Left forelimb (tissue), 1 donor: Measurements from ENCODE around the gene STARD10.
"Not testable (repeated sequence)": the region's sequence is repeated elsewhere in the genome, so short reads cannot be mapped to it uniquely, and the experiment has no call there.

Source experiments
- DNase-seq: peaks from one replicate; pipeline ENCODE4 v3.0.0-alpha.2; 2018; ENCODE audit warnings: low spot score

The STARD10 gene

GRCh38 chr11:72807792-72808191 lies 13.9 kb upstream of the STARD10 start:
- no peak for DNase-seq

DNA sequence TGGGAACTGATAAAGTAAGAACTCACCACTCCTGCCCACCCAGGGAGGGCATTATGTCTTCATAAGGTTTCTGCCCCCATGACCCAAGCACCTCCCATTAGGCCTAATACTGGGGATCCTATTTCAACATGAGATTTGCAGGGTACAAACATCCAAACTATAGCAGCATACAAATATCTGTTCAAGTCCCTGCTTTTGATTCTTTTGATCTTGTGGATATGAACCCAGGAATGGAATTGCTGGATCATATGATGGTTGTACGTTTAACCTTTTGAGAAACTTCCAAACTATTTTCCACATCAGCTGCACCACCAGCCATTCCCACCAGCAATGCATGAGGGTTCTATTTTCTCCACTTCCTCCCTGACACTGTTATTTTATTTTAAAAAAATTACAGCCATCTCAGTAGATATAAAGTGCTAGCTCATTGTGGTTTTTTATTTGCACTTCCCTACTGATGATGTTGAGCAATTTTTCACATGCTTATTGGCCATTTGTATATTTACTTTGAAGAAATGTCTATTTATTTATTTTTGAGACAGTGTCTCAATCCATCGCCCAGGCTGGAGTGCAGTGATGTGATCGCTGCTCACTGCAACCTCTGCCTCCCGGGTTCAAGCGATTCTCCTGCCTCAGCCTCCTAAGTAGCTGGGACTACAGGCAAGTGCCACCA lies 13.3 kb upstream of the STARD10 start:
- DNase-seq = no peak

GRCh38 chr11:72806378-72806777 lies 12.5 kb upstream of the STARD10 start:
- not testable (repeated sequence) for DNase-seq

GRCh38 chr11:72805216-72805615 lies 11.4 kb upstream of the STARD10 start:
- no peak for DNase-seq

DNA sequence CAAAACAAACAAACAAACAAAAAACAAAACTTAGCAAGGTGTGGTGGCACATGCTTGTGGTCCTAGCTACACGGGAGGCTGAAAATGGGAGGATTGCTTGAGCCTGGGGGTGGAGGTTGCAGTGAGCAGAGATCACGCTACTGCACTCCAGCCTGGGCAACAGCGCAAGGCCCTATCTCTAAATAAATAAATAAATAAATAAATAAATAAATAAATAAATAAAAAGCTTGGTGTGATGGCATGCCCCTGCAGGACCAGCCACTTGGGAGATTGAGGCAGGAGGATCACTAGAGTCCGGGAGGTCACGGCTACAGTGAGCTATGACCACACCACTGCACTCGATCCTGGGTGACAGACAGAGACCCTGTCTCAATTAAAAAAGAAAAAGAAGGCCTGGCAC lies 9.0 kb upstream of the STARD10 start:
- no peak for DNase-seq

DNA sequence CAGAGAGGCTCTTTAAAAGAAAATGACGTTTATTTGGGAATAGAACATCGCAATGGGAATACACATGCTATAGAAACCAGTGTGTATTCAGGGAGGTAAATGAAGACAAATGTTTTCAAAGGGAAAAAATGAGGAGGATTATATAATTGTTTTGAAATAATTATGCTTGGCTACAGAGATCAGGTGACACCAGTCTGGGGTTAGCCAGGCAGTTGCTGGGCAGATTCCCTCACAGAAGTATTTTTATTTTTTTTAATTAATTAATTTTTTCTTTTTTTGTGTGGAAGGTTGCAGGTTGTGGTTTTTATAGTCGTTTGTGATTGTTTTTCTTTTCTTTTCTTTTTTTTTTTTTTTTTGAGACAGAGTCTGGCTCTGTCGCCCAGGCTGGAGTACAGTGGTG lies 5.6 kb upstream of the STARD10 start:
- no peak for DNase-seq

GRCh38 chr11:72798361-72798760 lies 4.5 kb upstream of the STARD10 start:
- DNase-seq = no peak

DNA sequence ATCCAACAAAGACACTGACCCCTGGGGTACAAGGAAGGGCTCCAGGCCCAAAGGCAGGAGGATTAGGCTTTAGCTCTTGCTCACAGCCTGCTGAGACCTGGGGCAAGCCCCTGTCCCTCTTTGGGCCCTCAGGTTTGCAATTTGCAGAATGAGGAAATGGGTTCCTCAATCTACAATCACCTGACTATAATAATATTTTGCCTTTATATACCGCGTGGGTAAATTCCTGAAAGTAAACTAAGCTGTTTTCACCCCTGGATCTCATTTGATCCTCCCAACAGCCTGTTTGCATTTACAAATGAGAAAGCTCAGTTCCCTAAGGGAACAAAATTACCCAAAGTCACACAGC lies 797 bp downstream of the STARD10 start:
- no peak for DNase-seq

- no peak for DNase-seq
Measured at GRCh38 chr11:72792437-72793021, 1.3 kb downstream of the STARD10 start.

- DNase-seq = peak; percentile 60
Measured at GRCh38 chr11:72791228-72791627, 2.6 kb downstream of the STARD10 start.

DNA sequence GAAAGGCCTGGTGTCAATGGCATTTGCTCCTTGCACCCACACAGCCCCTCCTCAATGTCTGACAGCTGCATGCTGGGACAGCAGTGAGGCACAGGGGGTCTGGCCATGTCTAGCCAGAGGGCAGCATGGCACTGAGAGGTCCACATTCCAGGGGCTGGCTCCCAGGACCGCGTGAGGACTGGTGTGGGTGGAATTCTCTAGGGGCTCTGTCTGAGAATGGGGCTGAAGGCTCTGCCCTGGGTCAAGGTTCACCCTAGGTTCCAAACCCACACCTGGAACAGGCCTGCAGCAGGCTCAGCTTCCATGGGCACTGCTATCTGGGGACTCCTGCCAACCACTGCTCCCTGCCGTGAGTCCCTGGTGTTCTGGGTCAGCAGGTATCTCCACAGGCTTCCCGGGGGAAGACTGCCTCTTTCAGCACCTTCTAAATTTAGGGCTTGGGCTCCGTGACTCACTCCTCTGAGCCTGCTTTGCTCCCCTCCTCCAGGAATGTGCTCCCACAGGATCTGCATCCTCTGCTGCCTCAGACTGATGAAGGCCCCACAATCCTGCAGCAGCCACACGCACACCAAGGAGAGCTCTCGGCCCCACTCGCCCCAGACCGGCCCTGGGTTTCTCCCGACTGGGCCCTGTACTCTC lies 4.2 kb downstream of the STARD10 start:
- no peak for DNase-seq

GRCh38 chr11:72788241-72788640 lies 5.6 kb downstream of the STARD10 start:
- DNase-seq = no peak

GRCh38 chr11:72787216-72788104 lies 6.4 kb downstream of the STARD10 start:
- no peak for DNase-seq

DNA sequence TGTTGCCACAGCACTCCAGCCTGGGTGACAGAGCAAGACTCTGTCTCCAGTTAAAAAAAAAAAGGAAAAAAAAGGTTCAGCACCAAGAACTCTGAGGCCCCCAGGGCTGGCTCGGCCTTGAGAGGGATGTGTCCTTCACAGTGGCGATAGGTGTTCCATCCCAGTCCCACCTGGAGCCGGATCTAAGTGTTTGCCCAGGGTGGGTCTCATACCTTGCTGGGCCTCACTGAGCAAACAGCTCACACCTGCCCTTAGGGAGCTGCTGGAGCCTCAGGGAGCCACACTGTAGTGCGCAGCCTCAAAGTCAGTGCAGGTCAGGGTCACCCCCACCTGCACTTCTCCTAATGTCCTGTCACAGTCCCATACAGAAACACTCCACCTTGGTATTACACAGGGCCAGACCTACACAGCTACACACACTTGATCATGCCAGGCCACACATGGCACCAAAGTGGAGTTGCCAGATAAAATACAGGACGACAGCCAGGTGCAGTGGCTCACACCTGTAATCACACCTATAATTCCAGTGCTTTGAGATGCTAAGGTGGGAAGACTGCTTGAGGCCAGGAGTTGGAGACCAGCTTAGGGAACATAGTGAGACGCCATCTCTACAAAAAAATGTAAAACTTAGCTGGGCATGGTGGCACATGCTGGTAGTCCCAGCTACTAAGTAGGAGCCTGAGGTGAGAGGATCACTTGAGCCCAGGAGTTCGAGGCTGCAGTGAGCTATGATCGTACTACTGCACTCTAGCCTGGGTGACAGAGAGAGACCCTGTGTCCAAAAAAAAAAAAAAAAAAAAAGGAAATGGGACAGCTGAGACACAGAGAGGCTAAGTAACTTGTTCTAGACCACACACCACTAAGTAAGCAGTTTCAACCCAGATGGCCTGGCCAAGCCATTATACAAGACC lies 7.3 kb downstream of the STARD10 start:
- DNase-seq = no peak

DNA sequence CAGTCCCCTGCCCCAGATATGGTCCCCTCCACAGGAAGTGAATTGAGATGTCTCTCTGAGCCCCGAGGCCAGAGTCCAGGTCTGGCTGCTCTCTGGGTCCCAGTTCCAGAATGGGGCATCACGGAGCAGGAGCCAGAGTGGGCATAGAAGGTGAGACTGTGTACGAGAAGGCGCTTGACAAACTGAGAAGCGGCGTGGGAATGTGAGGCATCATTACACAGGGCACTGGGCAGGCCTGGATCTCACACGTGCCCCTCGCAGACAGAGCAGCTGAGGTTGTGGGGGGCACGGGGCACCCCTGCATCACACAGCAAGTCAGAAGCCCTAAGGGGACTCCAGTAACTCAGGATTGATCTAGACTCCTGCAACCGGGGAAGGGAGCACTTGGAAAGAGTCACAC lies 9.2 kb downstream of the STARD10 start:
- DNase-seq = no peak

DNA sequence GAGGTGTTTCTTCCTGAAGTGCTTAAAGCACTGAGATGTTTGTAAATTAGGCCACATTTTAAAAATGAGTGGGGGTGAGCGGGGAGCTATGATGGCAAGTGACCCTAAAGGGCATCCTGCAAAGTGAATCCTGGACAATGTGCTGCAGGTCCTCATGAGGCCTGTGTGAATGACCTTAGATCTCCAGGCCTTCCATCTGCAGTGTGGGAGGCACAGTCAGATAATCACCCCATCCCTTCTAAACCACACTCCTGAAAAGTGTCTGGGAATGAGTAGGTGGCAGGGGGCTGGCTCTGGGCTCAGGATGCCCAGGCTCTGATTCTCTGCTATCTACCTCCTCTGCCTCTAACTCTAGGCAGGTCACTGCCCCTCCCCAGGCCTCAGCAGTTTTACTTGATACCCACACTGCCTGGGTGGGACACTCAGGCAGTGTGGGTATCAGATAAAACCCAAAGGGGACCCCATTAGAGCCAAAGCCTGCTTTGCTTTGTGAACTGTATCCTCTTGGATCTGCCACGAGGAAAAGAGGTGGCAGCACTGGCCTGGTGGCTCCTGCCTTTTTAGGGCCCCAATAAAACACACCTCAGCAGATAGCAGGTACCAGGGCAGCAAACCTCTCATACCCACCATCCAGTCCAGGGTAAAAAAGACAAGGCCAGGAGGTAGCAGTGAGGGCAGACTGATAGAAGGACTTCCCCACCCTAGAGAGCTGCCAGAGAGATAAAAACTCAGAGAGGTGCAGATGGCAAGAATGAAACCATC lies 10.5 kb downstream of the STARD10 start:
- DNase-seq = no peak

DNA sequence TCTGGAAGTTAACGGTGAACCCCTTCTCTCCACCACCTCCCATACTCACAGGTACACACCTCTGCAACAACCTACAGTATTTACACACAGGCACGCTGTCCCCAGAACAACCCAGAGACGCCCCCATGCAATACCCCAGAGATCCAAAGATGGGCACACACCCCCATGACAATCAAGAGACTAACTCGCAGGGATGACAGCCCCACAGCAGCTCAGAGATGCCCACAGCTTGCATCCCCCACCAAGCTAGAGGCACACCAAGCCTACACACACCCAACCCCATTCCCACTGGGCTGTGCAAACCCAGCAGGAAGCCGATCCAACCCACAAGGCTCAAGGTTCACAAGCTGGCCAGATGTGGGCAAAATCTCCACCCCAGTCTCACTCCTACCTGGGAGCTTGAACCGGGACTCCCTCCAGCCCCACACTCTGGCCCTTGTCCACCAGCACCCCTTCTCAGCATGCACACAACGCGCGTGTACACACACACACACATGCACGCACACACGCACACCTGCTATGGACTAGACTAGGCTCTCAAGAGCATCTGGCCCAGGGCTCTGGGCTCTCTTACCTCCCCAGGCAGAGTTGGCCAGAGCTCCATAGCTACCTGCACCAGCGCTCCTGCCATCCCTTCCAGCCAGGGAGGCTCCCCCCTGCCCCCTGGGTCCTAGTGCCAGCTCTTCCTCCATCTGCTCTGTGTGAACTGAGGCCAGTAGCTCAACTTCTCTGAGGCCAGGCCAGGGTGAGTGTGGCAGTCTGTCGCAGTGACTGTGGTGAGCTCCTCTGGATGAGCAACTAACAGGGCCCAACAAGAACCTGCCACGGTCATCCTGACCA lies 11.5 kb downstream of the STARD10 start:
- peak; percentile 61 for DNase-seq

- DNase-seq = peak; percentile 71
Measured at GRCh38 chr11:72781313-72782080, 12.3 kb downstream of the STARD10 start.

DNA sequence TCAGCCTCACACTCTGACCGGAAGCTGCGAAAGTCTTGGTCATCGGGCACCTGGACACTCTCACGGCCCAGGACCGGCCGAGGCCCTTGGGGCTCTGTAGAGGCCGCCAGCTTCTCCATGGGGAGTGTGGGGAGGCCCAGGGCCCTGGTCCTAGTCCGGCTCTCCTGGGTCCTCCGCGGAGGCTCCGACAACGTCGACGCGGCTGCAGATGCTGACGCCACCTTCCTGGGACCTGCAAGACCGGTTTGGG lies 12.9 kb downstream of the STARD10 start:
- no peak for DNase-seq
